Gastrocnemius medialis (tissue), 4 donors: ENCODE data around the gene MANSC4.

ENCODE experiments used
- CTCF ChIP-seq, 5 experiments: fragments of 450-650 bp in 3 of 5; fragments of 200-600 bp in 2 of 5; sonication (generic) in 2 of 5; IDR thresholded peaks in 4 of 5; conservative IDR thresholded peaks in 1 of 5; 1 replicate in 4 of 5; 2 replicates in 1 of 5; pipeline ENCODE4 v1.5.1; 2016 to 2019; ENCODE audit warnings: antibody characterized with exemption in 5 of 5, mild to moderate bottlenecking in 3 of 5, moderate library complexity in 3 of 5
- POLR2A ChIP-seq, 2 donors: fragments of 450-650 bp; IDR thresholded peaks; one replicate each; pipeline ENCODE4 v1.6.1; 2017; ENCODE audit warnings: antibody characterized with exemption in 2 of 2, mild to moderate bottlenecking in 2 of 2, moderate library complexity in 2 of 2

GRCh38 chr12:27802936-27803335 lies 22.9 kb upstream of the MANSC4 start:
- no peak for TF ChIP-seq CTCF (IDR thresholded peaks at IDR 0.05 in 4 of 5, conservative IDR thresholded peaks at IDR 0.05 in 1 of 5)
- TF ChIP-seq POLR2A (IDR thresholded peaks at IDR 0.05) = no peak
